GM23338 (cell line): ENCODE results near the gene GHR. TPM values are rescaled to one million over a fixed set of nuclear protein-coding genes. Genes with fewer than 3 reads are reported as not detected.

ENCODE experiments used
- ATAC-seq: fragments of 200-7000 bp; cut with Tn5 transposase; 3 replicates; pipeline ENCODE4 v1.9.1; 2020
- DNase-seq: peaks from one replicate; pipeline ENCODE4 v3.0.0-alpha.2; 2015; ENCODE audit warnings: low spot score
- H2AFZ ChIP-seq: fragments of 200-600 bp; sonication (generic); 2 replicates; pipeline ENCODE4 v1.8.0; 2016; ENCODE audit warnings: antibody characterized with exemption, mild to moderate bottlenecking, moderate library complexity
- H3F3A ChIP-seq: fragments of 200-600 bp; sonication (generic); replicated peaks from 2 replicates; pipeline ENCODE4 v1.8.0; 2017; ENCODE audit warnings: antibody characterized with exemption, mixed run types, low read depth
- H3K27ac ChIP-seq: fragments of 200-600 bp; sonication (generic); 2 replicates; pipeline ENCODE4 v1.6.1; 2016; ENCODE audit warnings: low read depth
- H3K27me3 ChIP-seq: fragments of 200-600 bp; sonication (generic); 2 replicates; pipeline ENCODE4 v1.8.0; 2016; ENCODE audit warnings: mild to moderate bottlenecking, mixed run types, moderate library complexity; ENCODE audit not compliant: insufficient read depth
- H3K36me3 ChIP-seq: fragments of 200-600 bp; sonication (generic); 2 replicates; pipeline ENCODE4 v1.8.0; 2016; ENCODE audit warnings: mild to moderate bottlenecking; ENCODE audit not compliant: insufficient read depth
- H3K4me1 ChIP-seq: fragments of 200-600 bp; sonication (generic); 2 replicates; pipeline ENCODE4 v1.8.0; 2016; ENCODE audit warnings: mild to moderate bottlenecking, moderate library complexity; ENCODE audit not compliant: insufficient read depth
- H3K4me2 ChIP-seq: fragments of 200-600 bp; sonication (generic); 2 replicates; pipeline ENCODE4 v1.7.1; 2017; ENCODE audit warnings: mixed run types
- H3K4me3 ChIP-seq: fragments of 200-600 bp; sonication (generic); 2 replicates; pipeline ENCODE4 v1.6.1; 2016; ENCODE audit warnings: mixed run types
- H3K79me2 ChIP-seq: fragments of 200-600 bp; sonication (generic); replicated peaks from 2 replicates; pipeline ENCODE4 v1.8.0; 2017; ENCODE audit warnings: mild to moderate bottlenecking; ENCODE audit not compliant: insufficient read depth
- H3K9me2 ChIP-seq: fragments of 200-600 bp; sonication (generic); 2 replicates; pipeline ENCODE4 v1.8.0; 2017; ENCODE audit not compliant: insufficient read depth
- H4K20me1 ChIP-seq: fragments of 200-600 bp; sonication (generic); replicated peaks from 2 replicates; pipeline ENCODE4 v1.8.0; 2017; ENCODE audit warnings: mild to moderate bottlenecking; ENCODE audit not compliant: insufficient read depth
- H3K27ac Mint-ChIP-seq: 2 replicates; pipeline ENCODE4 v1.8.0; 2020; ENCODE audit warnings: inconsistent platforms, mild to moderate bottlenecking, moderate library complexity, mixed read lengths
- H3K27me3 Mint-ChIP-seq: 3 replicates; pipeline ENCODE4 v1.8.0; 2022; ENCODE audit warnings: low read depth, mild to moderate bottlenecking, moderate library complexity, mixed read lengths, inconsistent platforms; ENCODE audit not compliant: insufficient read depth, poor library complexity
- H3K36me3 Mint-ChIP-seq: 3 replicates; pipeline ENCODE4 v1.8.0; 2021; ENCODE audit warnings: low read depth, mild to moderate bottlenecking, inconsistent platforms, moderate library complexity, mixed read lengths
- H3K4me1 Mint-ChIP-seq: 3 replicates; pipeline ENCODE4 v1.8.0; 2020; ENCODE audit warnings: mild to moderate bottlenecking, inconsistent platforms, mixed read lengths
- H3K4me3 Mint-ChIP-seq: 3 replicates; pipeline ENCODE4 v1.8.0; 2021; ENCODE audit warnings: moderate library complexity, mild to moderate bottlenecking, inconsistent platforms, mixed read lengths
- H3K9me3 Mint-ChIP-seq: 3 replicates; pipeline ENCODE4 v1.8.0; 2020; ENCODE audit warnings: moderate library complexity, mild to moderate bottlenecking, inconsistent platforms, mixed read lengths
- CREB1 ChIP-seq: fragments of 250-450 bp; sonication (Bioruptor Pico); IDR thresholded peaks from 2 replicates; pipeline ENCODE4 v1.5.0; 2020; ENCODE audit warnings: low read depth, mild to moderate bottlenecking, moderate library complexity
- EZH2phosphoT487 ChIP-seq: fragments of 200-600 bp; sonication (generic); IDR thresholded peaks from one replicate; pipeline ENCODE4 v1.8.1; 2018; ENCODE audit warnings: antibody characterized with exemption; ENCODE audit not compliant: unreplicated experiment
- JUNB ChIP-seq: IDR thresholded peaks from one replicate; pipeline ENCODE4 v1.6.1; 2016; ENCODE audit warnings: antibody characterized with exemption; ENCODE audit not compliant: unreplicated experiment
- NANOG ChIP-seq: IDR thresholded peaks from 2 replicates; pipeline ENCODE4 v1.6.1; 2016; ENCODE audit warnings: antibody characterized with exemption, borderline replicate concordance
- POLR2AphosphoS5 ChIP-seq: IDR thresholded peaks from 2 replicates; pipeline ENCODE4 v1.6.1; 2016; ENCODE audit warnings: antibody characterized with exemption, low read depth
- STAT1 ChIP-seq: IDR thresholded peaks from one replicate; pipeline ENCODE4 v1.6.1; 2016; ENCODE audit warnings: antibody characterized with exemption; ENCODE audit not compliant: unreplicated experiment
- ZNF331 ChIP-seq: fragments of 250-450 bp; sonication (Bioruptor Pico); IDR thresholded peaks from 2 replicates; pipeline ENCODE4 v1.5.0; 2020; ENCODE audit warnings: low read depth, mild to moderate bottlenecking, moderate library complexity
- polyA plus RNA-seq: library from polyadenylated mRNA; unstranded; fragments of >200 nt; fragmentation: Nextera tagmentation; extraction: Ambion mirVana; gene quantifications from 2 replicates; pipeline ENCODE4 v1.2.1, GENCODE V29; 2016
- total RNA-seq: library from RNA; depleted of rRNA; stranded (reverse); fragments of >200 nt; shearing (Covaris generic); gene quantifications from 2 replicates; pipeline ENCODE4 v1.2.3, GENCODE V29; 2014
- TF ChIP-seq, protein P1 (sequence below), 2 experiments: fragments of 200-600 bp in 1 of 2; sonication (generic) in 1 of 2; conservative IDR thresholded peaks; 2 replicates each; pipeline versions ENCODE4 v1.5.1 to v1.6.1; 2016 to 2017; ENCODE audit warnings: antibody characterized with exemption in 2 of 2, low read depth in 2 of 2, mild to moderate bottlenecking in 2 of 2, moderate library complexity in 1 of 2
- TF ChIP-seq, protein P2 (sequence below): fragments of 250-450 bp; sonication (Bioruptor Pico); IDR thresholded peaks from 2 replicates; pipeline ENCODE4 v1.5.0; 2020; ENCODE audit warnings: mild to moderate bottlenecking, moderate library complexity

GHR gene
- total and polyA plus RNA-seq, 2 experiments from 2014 or later: 0.21 to 1.9 TPM

DNA sequence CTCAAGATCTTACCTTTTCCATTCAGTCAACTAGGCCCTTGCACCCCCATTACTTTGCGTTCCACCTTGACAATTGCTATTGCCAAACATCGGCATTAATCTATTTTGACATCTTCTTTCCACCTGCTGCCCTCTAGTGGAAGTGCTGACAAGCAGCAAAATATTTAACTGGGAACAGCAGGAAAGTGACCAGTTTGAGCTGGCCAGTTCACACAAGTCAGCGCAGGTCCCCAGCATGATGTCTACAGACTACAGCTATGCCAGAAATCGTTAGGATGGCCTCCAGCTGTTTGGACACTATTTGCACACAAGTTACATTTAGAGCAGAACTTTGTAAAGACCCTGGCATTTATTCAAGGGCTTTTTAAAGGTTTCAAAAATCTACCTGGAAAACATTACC, 160.1 kb downstream of the GHR start:
- Histone ChIP-seq H3K4me3 (no peak overlapping the region), H3K79me2 (no peaks in the 10 kb centered on the region), H3K4me2 (no peak overlapping the region), H2AFZ (no peak overlapping the region), H3F3A (no peaks in the 10 kb centered on the region), H3K27me3 (no peaks in the 10 kb centered on the region), H3K27ac (no peak overlapping the region), H4K20me1 (no peaks in the 10 kb centered on the region), H3K36me3 (no peaks in the 10 kb centered on the region), H3K4me1 (no peaks in the 10 kb centered on the region), H3K9me2 (no peaks in the 10 kb centered on the region)
- ATAC-seq (peak; percentile 74), DNase-seq (peak; percentile 86)
- TF ChIP-seq, protein P1, sequence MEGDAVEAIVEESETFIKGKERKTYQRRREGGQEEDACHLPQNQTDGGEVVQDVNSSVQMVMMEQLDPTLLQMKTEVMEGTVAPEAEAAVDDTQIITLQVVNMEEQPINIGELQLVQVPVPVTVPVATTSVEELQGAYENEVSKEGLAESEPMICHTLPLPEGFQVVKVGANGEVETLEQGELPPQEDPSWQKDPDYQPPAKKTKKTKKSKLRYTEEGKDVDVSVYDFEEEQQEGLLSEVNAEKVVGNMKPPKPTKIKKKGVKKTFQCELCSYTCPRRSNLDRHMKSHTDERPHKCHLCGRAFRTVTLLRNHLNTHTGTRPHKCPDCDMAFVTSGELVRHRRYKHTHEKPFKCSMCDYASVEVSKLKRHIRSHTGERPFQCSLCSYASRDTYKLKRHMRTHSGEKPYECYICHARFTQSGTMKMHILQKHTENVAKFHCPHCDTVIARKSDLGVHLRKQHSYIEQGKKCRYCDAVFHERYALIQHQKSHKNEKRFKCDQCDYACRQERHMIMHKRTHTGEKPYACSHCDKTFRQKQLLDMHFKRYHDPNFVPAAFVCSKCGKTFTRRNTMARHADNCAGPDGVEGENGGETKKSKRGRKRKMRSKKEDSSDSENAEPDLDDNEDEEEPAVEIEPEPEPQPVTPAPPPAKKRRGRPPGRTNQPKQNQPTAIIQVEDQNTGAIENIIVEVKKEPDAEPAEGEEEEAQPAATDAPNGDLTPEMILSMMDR (conservative IDR thresholded peaks at IDR 0.05; ENCODE audit: low read depth in 2 of 2): peak; percentile 82 to 90
- TF ChIP-seq JUNB: no peak
- Mint-ChIP-seq H3K9me3 (peaks cover 21% of the 10 kb centered on the region), H3K36me3 (peaks cover 8% of the 10 kb centered on the region; the same call in 2 of the 3 replicates), H3K4me1 (no peaks in the 10 kb centered on the region), H3K27ac (no peak overlapping the region), H3K27me3 (peaks cover 2% of the 10 kb centered on the region), H3K4me3 (no peak overlapping the region)

DNA sequence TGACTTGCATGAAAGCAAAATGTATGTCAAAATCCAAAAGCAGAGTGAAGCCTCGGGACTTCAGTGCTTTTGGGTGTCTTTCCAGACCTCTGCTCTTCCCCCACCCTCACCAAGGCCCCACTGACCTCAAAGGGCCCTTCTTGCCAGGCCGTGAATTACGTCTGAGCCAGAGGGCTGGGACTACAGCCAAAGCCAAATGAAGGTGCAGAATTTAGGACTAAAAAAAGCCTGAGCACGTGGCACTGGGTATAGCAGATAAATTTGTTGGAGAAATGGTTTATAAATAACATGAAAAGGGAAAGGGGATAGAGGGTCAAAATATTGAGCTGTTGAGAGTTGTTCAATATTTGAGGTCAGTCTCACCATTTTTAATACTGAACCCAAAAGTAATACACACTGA, 163.4 kb downstream of the GHR start:
- H3K4me1 Mint-ChIP-seq: no peaks in the 10 kb centered on the region
- peaks cover 2% of the 10 kb centered on the region for H3K27me3 Mint-ChIP-seq
- TF ChIP-seq NANOG (no peak), ZNF331 (CRISPR knock-in tag) (no peak), EZH2phosphoT487 (no peak), CREB1 (CRISPR knock-in tag) (no peak)

DNA sequence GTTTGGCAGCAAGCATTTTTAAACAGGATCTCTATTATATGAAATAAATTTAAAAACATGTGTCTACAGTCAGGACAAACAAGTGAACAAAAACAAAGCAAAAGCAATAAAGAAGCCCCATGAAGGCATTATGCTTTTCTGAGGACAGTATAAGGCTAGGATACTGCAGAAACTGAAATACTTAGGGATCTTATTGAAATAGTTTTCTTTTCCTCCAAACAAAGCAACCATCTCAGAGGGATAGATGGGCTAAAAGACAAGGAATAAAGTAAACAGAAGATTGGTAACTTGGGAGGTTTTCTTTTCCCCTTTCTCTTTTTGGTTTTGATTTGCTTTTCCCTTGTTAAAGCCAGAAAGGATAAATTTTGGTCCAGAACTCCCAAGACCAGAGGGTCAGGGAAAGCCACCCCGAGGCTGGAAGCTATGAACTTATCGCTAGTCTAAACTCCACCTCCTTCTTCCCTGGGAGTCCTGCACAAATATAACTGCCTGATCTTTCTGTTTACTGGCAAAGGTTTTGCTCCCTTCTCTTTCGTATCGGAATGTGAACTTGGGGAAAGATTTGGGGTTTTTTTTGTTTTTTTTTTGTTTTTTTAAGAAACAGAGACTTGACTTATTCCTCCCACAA, 164.0 kb downstream of the GHR start:
- Histone ChIP-seq H3K36me3 (no peaks in the 10 kb centered on the region), H2AFZ (no peak overlapping the region), H3F3A (no peaks in the 10 kb centered on the region), H3K27me3 (no peaks in the 10 kb centered on the region), H3K27ac (no peak overlapping the region), H3K4me1 (no peaks in the 10 kb centered on the region), H3K9me2 (no peaks in the 10 kb centered on the region), H3K4me2 (no peak overlapping the region), H3K4me3 (no peak overlapping the region), H4K20me1 (no peaks in the 10 kb centered on the region), H3K79me2 (no peaks in the 10 kb centered on the region)
- Mint-ChIP-seq H3K27me3 (no peaks in the 10 kb centered on the region), H3K4me3 (no peak overlapping the region), H3K27ac (0 out of 2 replicates have a peak overlapping the region, but pooled peaks have one; percentile 23), H3K4me1 (no peaks in the 10 kb centered on the region), H3K9me3 (peaks cover 18% of the 10 kb centered on the region), H3K36me3 (peaks cover 6% of the 10 kb centered on the region; the same call in 2 of the 3 replicates)
- no peak for ATAC-seq
- DNase-seq: no peak
- TF ChIP-seq, protein P2, sequence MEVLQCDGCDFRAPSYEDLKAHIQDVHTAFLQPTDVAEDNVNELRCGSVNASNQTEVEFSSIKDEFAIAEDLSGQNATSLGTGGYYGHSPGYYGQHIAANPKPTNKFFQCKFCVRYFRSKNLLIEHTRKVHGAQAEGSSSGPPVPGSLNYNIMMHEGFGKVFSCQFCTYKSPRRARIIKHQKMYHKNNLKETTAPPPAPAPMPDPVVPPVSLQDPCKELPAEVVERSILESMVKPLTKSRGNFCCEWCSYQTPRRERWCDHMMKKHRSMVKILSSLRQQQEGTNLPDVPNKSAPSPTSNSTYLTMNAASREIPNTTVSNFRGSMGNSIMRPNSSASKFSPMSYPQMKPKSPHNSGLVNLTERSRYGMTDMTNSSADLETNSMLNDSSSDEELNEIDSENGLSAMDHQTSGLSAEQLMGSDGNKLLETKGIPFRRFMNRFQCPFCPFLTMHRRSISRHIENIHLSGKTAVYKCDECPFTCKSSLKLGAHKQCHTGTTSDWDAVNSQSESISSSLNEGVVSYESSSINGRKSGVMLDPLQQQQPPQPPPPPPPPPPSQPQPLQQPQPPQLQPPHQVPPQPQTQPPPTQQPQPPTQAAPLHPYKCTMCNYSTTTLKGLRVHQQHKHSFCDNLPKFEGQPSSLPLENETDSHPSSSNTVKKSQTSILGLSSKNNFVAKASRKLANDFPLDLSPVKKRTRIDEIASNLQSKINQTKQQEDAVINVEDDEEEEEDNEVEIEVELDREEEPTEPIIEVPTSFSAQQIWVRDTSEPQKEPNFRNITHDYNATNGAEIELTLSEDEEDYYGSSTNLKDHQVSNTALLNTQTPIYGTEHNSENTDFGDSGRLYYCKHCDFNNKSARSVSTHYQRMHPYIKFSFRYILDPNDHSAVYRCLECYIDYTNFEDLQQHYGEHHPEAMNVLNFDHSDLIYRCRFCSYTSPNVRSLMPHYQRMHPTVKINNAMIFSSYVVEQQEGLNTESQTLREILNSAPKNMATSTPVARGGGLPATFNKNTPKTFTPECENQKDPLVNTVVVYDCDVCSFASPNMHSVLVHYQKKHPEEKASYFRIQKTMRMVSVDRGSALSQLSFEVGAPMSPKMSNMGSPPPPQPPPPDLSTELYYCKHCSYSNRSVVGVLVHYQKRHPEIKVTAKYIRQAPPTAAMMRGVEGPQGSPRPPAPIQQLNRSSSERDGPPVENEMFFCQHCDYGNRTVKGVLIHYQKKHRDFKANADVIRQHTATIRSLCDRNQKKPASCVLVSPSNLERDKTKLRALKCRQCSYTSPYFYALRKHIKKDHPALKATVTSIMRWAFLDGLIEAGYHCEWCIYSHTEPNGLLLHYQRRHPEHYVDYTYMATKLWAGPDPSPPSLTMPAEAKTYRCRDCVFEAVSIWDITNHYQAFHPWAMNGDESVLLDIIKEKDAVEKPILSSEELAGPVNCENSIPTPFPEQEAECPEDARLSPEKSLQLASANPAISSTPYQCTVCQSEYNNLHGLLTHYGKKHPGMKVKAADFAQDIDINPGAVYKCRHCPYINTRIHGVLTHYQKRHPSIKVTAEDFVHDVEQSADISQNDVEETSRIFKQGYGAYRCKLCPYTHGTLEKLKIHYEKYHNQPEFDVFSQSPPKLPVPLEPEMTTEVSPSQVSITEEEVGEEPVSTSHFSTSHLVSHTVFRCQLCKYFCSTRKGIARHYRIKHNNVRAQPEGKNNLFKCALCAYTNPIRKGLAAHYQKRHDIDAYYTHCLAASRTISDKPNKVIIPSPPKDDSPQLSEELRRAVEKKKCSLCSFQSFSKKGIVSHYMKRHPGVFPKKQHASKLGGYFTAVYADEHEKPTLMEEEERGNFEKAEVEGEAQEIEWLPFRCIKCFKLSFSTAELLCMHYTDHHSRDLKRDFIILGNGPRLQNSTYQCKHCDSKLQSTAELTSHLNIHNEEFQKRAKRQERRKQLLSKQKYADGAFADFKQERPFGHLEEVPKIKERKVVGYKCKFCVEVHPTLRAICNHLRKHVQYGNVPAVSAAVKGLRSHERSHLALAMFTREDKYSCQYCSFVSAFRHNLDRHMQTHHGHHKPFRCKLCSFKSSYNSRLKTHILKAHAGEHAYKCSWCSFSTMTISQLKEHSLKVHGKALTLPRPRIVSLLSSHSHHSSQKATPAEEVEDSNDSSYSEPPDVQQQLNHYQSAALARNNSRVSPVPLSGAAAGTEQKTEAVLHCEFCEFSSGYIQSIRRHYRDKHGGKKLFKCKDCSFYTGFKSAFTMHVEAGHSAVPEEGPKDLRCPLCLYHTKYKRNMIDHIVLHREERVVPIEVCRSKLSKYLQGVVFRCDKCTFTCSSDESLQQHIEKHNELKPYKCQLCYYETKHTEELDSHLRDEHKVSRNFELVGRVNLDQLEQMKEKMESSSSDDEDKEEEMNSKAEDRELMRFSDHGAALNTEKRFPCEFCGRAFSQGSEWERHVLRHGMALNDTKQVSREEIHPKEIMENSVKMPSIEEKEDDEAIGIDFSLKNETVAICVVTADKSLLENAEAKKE (CRISPR knock-in tag): no peak
- TF ChIP-seq POLR2AphosphoS5 (no peak), ZNF331 (CRISPR knock-in tag) (no peak), STAT1 (no peak)

More for the DNA sequence above, 163.4 kb downstream of the GHR start:
- no peak for DNase-seq
- H3K27me3 ChIP-seq: no peaks in the 10 kb centered on the region
- Mint-ChIP-seq H3K36me3 (peaks cover 6% of the 10 kb centered on the region; the same call in 2 of the 3 replicates), H3K4me3 (no peak overlapping the region), H3K27ac (no peak overlapping the region), H3K9me3 (peaks cover 15% of the 10 kb centered on the region)
- H3K27ac ChIP-seq: no peak overlapping the region
- H3K4me3 ChIP-seq: no peak overlapping the region
- no peaks in the 10 kb centered on the region for H3K4me1 ChIP-seq
- H4K20me1 ChIP-seq: no peaks in the 10 kb centered on the region
- H3K79me2 ChIP-seq: no peaks in the 10 kb centered on the region
- no peaks in the 10 kb centered on the region for H3K36me3 ChIP-seq
- no peak for ATAC-seq
- H3K9me2 ChIP-seq: no peaks in the 10 kb centered on the region
- H3K4me2 ChIP-seq: no peak overlapping the region
- no peaks in the 10 kb centered on the region for H3F3A ChIP-seq
- 0 out of 2 replicates have a peak overlapping the region, but pooled peaks have one; percentile 28 for H2AFZ ChIP-seq
